Fibroblast of the conjunctiva (primary cell): ENCODE data around the gene LAMB4.

ENCODE experiments used
- DNase-seq: peaks from one replicate; pipeline ENCODE4 v3.0.0-alpha.2; 2010; ENCODE audit warnings: low read depth

LAMB4 gene

GRCh38 chr7:108014747-108015682 is 115.1 kb downstream of the LAMB4 start:
- DNase-seq, result no peak

DNA sequence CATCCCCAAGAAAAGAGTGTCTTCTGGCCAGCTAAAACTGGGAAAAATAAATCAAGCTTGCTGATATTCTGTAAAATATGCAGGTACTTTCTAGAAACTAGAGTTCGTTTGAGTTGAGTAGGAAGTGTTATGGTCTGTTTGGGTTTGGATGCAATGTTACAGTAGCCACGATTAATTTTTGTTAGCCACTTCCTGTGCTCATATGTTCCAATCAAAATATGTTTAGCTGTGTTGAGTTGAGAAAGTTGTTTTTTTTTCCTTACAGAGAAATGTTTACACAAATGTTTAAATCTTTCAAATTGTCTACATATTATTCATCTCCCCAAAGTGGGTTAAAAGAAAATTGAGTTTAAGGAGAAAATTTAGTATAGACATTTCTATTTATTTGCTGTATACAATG is 115.9 kb downstream of the LAMB4 start:
- no peak for DNase-seq

DNA sequence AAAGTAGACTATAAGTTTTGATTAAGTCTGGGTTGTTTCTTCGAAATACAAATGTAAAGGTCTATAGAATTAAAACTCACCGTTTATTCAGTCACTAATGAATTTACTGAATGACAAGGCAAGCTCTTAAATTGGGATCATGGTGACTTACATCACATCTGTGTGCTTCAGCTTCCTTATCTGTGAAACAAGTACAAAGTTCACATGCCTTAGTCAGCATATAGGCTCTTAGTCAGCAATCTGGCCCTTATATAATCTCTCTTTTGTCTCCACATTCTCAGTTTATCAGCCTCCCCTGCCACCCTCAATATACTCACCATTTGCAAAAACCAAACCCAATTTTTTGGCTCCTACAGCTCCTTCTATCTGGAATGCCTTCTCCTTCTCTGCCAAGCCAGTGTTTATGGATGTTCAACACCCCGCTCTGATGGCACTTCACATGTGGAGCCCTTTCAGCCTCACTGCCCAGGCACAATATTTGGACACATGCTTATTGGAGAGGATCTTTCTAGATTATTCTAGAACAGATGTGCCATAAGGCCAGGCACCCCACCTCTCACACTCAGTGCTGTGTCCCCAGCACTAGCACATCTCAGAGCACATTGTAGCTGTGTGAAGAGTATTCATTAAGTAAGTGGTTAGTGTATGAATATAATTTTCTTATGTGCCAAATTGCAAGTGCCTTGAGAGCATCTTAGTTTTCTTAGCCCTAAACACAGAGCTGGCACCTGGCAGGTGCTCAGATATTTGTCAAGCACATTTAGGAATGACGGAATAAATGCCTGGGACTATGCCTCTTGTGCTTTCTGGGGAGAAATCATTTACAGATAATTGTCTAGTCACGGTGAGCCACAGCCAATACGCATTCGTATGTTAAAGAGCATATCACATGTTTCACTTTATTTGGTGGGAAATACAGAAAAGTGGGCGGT is 117.4 kb downstream of the LAMB4 start:
- no peak for DNase-seq

GRCh38 chr7:108010377-108010776 is 119.8 kb downstream of the LAMB4 start:
- DNase-seq, result no peak

DNA sequence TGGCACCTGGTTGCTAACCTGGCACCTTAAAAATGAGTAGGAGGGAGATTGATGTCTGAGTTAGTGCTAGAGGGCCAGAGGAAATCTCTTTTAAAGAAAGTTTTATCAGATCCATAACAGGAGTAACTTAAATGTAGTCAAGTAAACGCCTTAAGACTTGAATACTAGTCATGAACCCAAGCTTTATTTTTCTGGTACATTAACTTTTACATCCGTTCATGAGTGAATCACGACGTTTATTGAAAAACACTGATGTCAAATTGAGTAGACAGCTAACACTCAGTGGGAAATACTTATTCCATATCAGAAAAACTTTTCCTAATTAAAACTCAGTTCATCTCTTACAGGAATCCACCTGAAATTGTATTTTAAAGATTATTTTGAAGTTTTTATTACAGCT is 120.3 kb downstream of the LAMB4 start:
- no peak for DNase-seq

GRCh38 chr7:108008827-108009226 is 121.3 kb downstream of the LAMB4 start:
- DNase-seq, result no peak

- DNase-seq, result no peak
These were observed 121.9 kb downstream of the LAMB4 start for GRCh38 chr7:108008240-108008639.

DNA sequence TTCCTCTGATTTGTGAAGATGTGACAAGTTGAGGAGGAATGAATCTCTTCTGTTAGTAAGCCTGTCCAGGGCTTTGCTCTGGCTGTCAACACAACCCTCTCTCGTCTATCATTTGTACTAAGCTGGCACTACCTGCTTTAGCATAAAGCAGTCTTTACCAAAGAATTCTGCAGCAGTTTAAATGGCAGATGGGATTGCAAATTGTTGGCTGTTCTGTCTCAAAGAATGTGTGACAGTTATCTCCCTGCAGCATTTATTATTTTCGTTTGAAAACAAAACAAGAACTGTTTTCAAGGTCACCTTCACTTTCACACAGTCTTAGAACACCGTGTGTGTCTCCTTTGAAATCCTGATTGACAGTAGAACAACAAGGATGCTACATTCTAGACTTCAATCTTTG is 122.4 kb downstream of the LAMB4 start:
- no peak for DNase-seq

- DNase-seq, result no peak
These were observed 122.9 kb downstream of the LAMB4 start for GRCh38 chr7:108007261-108007660.

DNA sequence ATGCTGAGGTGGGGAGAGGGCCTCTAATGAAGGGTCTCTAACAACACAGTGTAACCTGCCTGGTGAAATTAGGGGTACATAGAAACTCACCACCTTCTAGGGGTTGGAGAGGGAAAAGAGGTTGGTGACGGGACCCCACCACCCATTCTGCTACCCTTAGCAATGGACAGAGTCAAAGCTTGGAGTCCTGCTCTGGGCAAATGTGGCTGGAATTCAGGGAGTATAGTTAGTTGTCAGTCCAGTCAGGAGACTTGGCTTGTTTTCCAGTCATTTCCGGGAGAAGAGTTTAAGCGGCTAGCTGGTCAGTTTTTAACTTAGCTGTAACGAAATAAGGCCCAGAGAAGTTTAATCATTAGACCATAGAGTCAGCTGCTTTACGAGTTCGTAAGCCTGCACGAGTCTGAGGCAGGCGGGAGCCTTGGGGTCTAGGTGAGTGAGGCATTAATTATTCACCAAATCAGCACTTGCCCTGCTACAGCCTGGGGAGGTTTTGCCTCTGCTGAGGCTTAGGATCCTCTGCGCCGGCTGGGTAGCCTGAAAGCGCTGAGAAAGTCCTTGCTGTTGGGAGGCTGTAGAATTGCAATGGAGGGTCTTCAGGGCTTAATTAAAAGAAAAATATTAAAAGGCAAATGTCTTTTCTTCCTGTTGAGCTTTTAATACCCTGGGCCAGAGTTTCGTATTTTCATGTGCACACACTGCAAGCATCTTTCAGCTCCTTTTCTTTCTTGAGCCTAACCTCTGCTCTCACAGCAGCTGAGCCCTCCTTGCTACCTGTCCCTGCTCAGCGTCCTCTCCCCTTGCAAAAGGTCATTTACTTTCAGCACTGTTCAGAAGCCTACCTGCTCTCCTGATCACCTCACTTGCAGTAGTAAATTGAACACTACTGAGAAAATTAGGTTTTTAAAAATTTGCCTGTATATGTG is 125.7 kb downstream of the LAMB4 start:
- DNase-seq, result no peak

- DNase-seq, result no peak
These were observed 126.6 kb downstream of the LAMB4 start for GRCh38 chr7:108003599-108003935.

- peak; percentile 65 for DNase-seq
These were observed 127.2 kb downstream of the LAMB4 start, which contains the start of gene LAMB1 for GRCh38 chr7:108002726-108003598. TSS of gene LAMB1 (minus strand) at chr7:108003161. CDS start at chr7:108002885, 276 bp downstream.

DNA sequence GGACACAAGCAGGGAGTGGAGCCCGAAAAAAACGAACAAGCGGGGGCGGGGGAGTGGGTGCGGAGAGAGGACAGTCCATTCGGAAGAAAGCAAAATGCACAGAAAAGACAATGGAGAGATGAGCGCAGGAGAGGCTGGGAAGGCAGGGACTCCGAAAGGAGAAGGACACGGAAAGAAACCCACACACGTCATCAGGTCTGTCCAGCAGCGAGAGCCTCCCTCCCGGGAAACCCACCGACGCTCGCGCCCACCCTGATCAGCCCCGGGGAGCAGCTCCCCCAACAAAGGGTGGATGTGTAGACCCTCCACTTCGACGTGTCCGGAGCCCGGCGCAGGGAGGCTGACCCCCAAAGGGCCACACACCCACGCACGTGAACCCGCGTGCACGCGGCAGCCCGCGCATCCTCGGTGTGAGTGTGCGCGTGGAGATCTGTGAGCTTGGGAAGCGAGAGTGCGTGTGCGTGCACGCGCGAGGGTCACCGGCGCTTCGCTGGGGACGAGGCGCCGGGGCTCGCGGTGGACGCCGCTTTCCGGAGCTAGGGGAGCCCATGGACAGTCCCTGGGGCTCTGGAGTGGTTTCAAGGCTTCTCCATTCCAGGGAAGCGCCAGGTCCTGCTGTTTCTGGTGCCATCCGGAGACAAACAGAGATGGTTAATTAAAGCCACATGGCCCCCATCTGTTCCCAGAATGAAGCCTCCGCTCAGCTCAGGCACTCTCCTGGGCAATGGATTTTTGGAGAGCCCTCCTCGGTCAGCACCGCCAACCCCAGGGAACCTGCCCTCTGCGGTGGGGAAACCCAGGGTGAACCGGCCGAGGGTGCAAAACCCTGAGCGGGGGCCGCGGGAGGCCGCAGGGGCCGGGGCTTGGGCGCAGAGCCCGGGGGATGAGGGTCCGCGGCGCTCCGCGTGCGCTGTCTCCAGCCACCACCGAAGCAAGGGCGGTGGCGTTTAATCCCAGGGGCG is 128.1 kb downstream of the LAMB4 start:
- no peak for DNase-seq

DNA sequence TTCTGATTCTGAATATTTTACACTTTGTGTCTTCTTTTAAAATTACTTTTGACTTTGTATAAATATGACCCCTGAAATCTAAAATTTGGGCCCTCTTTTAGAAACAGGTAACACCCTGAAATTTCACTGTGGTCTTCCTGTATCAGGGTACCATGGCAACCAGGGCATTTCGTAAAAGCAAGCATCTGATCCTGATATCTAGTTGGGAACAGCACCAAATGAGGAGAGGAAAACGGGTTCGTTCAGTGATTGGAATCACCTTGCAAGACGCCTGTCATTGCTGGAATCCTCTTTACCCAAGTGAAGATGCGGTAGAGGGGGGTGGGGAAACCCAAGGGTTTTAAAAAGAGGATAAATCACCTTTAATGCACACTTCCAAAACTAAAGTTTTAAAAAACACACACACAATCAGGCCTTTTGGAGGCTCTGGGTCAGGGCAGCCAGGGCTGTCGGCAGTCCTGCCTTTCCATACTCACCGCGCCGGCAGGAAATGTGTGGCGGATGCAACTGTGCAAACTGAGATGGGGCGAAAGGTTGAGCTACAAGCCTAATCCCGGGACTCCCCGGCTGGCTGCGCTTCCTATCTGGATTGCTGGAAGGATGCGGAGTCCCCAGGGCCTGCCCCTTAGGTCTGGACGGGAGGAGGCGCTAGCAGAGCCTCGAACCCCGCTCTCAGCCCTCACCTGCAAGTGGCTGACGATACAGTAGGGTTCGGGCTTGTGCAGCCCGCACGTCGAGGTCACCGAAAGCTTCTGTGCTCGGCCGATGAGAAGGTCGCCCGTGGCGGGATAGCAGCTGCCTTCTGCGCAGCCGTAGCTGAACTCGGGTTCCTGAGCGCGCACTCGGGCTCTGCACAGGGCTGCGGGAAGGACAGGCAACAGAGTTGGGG is 129.0 kb downstream of the LAMB4 start:
- no peak for DNase-seq

DNA sequence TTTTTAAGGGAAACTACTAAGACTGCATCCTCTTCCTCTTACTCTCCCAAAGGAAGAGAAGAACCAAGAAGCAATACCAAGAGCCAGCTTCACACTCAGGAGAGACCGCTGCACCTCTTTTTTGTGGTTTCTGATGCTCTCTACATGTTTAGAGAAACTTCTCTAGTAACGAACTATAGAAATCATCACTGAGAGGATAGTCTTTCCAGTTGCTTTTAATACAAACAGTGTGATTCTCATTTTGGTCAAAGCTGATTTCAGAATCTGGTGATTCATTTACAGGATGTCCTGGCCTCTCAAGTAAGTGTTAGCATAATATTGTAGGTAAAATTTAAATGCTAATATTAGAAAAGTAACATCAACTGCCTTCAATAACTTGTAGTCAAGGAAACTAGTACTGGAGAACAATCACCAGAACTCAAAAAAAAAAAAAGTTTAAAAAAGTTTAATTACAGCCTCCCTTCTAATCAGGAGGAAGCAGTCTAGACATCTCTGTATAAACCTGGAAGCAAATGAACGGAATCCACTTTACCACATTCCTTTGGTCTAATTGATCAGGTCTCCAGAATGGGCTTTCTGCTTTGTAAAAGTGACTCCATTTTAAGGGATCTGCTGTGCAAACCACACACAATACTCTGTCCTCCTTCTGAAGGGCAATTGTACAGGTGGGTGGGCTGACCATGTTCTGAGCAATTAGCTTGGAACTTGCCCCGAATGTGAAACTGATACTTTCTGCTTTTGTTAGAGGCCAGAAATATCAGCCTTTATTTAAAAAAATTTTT is 130.2 kb downstream of the LAMB4 start:
- DNase-seq, result no peak

- DNase-seq, result no peak
These were observed 131.3 kb downstream of the LAMB4 start for GRCh38 chr7:107998660-107999480.

DNA sequence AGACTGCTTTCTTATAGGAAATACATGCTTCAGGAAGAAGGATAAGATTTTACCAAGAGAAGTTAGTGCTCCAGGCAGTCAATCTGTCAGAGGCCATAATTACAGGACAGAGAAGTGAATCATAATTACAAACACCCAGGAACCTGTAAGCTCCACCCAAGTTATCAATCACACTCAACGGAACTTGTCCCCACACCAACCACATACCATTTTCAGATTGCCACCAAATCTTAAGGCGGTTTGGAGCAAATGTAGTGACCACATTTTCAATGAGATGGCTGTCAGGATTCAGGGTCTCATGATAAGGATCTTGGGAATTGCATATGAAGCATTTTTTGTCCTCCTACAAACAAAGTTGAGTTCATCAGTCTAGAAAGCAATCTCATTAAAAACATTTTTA is 132.0 kb downstream of the LAMB4 start:
- no peak for DNase-seq
